ENCODE measurements around the gene MED29.
A peak's percentile ranks its signal among the peaks of the same experiment; 100 is the strongest.

Gene MED29

GRCh38 chr19:39411081-39411831, 20.1 kb downstream of the MED29 start:
- DNase-seq (ENCODE audit: low spot score), result peak; percentile 70

DNA sequence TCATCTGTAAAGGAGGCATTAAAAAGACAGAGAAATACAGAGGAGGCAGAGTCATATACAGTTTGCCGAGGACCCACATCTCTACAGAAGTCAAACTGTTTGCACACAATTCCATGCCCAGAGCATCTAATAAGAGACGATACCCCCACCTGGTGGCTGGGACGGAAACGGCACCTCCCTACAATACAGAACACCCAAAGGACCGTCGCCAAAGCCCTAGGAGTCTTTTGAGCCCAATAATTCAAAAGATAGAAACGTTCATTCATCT, 20.6 kb downstream of the MED29 start:
- DNase-seq (ENCODE audit: low spot score), result peak; percentile 88

GRCh38 chr19:39412100-39412866, 21.1 kb downstream of the MED29 start, which contains the start of gene PLEKHG2:
Gene PLEKHG2, plus strand, starts transcription at chr19:39412669. Its CDS starts 1,418 bp downstream, at chr19:39414087.
- peak; percentile 99 for DNase-seq (ENCODE audit: low spot score)

- no peak for DNase-seq (ENCODE audit: low spot score)
These were observed 21.7 kb downstream of the MED29 start for GRCh38 chr19:39412867-39413271.

DNA sequence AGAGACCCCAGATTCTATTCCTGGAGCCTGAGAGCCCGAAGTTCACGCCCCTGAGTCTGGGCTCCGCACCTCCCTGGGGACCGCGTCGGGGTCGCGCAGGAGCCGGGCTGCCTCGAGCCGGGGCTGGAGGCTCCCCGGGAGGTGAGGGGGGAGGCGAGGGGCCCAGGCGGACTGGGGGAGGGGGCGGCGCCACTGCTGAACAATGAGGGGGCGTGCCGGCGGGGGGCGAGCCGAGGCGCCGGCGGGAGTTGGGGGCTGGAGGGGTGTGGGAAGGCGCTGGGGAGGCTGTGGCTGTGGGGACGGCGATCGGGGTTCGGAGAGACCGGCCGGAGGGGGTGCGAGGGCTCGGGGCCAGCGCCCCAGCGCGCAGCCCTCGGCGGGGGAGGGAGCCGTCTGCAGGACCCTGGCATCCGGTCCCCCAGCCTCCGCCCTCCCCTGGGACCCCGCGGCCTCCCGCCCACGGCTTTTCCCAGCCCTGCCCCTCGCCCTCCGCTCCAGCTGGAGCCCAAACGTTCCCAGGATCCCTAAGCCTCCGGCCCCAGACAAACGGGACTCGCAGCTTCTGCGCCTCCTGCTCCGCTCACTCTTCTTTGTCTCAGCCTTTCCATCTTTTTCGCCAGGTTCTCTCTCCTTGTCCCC, 22.2 kb downstream of the MED29 start:
- DNase-seq (ENCODE audit: low spot score), result no peak

DNA sequence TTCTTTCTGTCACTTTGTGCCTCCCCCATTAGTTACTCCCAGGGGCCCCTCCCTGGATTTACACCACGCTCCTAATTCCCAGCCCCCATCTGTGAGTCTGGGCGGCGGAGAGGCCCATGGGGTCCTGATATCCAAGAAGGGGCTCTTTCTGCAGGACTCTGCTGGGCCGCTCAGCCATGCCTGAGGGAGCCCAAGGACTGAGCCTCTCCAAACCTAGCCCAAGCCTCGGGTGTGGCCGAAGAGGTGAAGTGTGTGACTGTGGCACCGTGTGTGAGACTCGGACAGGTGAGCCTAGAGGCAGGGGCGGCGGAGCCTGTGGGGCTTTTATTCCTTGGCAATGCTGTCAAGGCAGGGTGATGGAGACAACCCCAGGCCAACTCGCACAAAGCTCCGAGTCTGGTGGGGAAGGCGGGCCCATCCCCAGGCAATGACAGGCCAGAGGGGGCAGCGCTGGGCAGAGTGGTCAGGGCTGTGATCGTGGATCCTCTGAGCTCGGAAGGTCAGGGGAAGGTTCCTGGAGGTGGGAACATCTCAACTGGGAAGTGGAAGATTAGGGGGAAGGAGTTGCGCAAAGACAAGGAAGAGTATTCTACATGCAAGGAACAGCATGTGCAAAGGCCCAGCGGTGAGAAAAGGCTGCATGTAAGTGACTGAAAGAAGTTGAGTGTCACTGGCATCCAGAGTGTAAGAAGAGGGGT, 22.9 kb downstream of the MED29 start:
- no peak for DNase-seq (ENCODE audit: low spot score)

DNA sequence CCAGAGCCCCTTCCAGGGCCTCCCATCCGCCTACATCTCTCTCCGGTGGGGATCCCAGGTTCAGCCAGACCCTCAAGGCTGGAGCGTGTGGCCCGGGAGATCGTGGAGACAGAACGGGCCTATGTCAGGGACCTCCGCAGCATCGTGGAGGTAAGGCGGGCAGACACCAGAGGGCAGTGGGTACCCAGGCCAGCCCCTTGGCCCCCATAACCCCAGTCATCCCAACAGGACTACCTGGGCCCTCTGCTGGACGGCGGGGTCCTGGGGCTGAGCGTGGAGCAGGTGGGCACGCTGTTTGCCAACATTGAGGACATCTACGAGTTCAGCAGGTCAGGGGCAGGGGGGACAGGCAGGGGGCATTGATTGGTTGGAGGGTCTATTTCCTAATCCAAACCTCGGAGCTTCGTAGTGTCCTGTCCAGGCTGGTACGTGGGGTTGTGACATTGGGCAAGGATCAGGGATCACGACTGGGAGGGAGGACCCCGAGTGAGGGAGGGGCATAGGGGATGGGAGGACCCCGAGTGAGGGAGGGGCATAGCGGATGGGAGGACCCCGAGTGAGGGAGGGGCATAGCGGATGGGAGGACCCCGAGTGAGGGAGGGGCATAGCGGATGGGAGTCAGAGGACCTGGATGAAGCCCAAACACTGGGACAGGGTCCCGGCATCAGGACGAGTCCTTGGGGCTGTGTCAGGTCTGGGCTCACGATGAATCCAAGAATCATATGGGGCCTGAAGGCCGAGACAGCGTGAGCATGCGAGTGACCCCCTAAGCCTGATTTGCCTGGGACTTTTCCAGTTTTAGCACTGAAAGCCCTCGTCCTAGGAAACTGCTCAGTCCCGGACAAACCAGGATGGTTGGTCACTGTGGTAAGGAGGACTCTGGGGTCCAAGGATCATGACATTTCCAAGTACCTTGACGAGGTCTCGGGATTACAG, 24.2 kb downstream of the MED29 start:
- DNase-seq (ENCODE audit: low spot score), result no peak

- DNase-seq (ENCODE audit: low spot score), result no peak
These were observed 25.3 kb downstream of the MED29 start for GRCh38 chr19:39416152-39417120.

GRCh38 chr19:39417463-39418181, 26.4 kb downstream of the MED29 start:
- no peak for DNase-seq (ENCODE audit: low spot score)

GRCh38 chr19:39419003-39419402, 27.8 kb downstream of the MED29 start:
- no peak for DNase-seq (ENCODE audit: low spot score)

- no peak for DNase-seq (ENCODE audit: low spot score)
These were observed 29.6 kb downstream of the MED29 start for GRCh38 chr19:39420769-39421168.

DNA sequence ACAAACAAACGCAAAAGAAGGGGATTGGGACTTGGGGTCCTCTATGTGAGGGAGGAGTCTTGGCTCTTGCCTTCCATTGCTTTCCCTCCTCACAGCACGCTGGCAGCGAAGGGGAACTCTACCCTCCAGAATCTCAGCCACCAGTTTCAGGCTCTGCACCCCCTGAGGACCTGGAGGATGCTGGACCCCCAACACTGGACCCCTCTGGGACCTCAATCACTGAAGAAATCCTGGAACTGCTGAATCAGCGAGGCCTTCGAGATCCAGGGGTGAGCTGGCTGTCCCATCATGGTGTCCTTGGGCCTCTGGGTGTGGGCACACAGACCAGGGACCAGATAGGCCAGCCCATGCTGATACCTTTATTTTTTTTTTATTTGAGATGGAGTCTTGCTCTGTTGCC, 30.8 kb downstream of the MED29 start:
- DNase-seq (ENCODE audit: low spot score), result no peak

- no peak for DNase-seq (ENCODE audit: low spot score)
These were observed 32.3 kb downstream of the MED29 start for GRCh38 chr19:39423258-39424086.

DNA sequence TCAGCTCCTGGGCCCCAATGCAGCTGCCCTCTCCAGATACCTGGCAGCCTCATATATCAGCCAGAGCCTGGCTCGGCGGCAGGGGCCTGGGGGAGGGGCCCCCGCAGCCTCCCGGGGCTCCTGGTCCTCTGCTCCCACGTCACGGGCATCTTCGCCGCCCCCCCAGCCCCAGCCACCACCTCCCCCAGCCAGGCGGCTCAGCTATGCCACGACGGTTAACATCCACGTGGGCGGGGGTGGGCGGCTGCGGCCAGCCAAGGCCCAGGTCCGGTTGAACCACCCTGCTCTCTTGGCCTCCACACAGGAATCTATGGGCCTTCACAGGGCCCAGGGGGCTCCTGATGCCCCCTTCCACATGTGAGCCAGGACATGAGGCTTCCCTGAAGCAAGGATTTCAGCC, 33.8 kb downstream of the MED29 start:
- DNase-seq (ENCODE audit: low spot score), result no peak

- no peak for DNase-seq (ENCODE audit: low spot score)
These were observed 34.6 kb downstream of the MED29 start for GRCh38 chr19:39425744-39426143.

DNA sequence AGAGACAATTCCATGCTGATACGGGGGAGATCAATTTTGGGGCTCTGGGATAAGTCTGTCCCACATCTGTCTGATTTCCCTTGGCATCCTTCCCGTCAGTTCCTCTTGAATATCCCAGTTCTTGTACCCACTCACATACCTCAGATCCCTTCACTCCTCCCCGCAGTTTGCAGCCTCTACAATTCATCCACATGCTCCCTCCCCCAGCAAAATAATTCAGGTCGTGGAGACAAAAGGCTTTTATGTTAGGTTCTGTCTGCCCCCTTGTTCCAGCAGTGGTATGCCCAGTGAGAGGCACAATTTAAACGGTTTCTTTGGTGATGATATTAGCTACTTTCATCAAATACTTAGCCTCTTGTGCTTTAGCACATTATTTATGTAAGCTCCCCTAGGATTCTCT, 35.0 kb downstream of the MED29 start:
- no peak for DNase-seq (ENCODE audit: low spot score)

GRCh38 chr19:39427707-39428106, 36.5 kb downstream of the MED29 start:
- no peak for DNase-seq (ENCODE audit: low spot score)

DNA sequence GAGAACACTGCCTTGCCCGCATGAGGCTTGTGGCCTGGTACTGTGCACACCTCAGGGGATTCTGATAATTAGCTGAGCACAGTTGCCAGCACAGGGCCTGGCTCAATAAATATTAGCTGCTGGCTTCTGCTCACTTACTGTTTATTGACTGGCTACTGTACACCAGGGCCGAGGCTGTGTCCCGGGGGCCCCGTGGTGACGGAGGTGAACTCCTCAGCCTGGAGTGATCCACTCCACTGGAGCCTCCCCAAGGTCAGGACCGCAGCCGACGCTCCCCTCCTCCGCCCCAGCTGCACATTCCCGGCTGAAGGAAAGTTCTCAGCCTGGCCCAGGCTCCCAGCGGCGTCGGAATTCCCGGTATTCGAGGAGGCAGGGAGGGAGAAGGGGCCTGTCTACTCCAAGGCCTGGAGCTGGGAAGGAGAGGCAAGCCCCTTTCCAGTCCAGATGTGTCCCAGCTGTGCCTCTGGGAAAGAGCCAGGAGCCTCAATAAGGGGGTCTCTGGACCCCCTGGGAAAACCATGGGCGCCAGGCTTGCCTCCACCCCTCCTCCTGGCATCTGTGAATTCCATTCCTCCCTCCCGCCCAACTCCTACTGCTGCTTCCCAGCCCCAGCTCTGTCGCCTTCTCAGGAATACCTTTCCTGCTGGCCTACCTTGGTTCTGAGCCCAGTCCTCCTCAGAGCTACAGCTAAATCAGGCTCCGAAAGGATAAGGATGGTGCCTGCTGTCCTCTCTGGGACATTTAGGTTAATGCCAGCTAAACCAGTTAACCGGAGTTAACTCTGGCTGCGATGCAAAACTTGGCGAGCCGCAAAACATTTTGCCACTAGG, 37.3 kb downstream of the MED29 start:
- no peak for DNase-seq (ENCODE audit: low spot score)

Measured in LoVo (cell line).